SK-N-MC (cell line): ENCODE measurements around the gene CPTP.

Experiments used
- EZH2 ChIP-seq: fragments of 200-600 bp; sonication (generic); IDR thresholded peaks from one replicate; pipeline ENCODE4 v1.6.1; 2017; ENCODE audit warnings: antibody characterized with exemption
- POLR2AphosphoS5 ChIP-seq: IDR thresholded peaks from 2 replicates; pipeline ENCODE4 v1.6.1; 2012; ENCODE audit warnings: mild to moderate bottlenecking, low read depth, low read length, borderline replicate concordance

DNA sequence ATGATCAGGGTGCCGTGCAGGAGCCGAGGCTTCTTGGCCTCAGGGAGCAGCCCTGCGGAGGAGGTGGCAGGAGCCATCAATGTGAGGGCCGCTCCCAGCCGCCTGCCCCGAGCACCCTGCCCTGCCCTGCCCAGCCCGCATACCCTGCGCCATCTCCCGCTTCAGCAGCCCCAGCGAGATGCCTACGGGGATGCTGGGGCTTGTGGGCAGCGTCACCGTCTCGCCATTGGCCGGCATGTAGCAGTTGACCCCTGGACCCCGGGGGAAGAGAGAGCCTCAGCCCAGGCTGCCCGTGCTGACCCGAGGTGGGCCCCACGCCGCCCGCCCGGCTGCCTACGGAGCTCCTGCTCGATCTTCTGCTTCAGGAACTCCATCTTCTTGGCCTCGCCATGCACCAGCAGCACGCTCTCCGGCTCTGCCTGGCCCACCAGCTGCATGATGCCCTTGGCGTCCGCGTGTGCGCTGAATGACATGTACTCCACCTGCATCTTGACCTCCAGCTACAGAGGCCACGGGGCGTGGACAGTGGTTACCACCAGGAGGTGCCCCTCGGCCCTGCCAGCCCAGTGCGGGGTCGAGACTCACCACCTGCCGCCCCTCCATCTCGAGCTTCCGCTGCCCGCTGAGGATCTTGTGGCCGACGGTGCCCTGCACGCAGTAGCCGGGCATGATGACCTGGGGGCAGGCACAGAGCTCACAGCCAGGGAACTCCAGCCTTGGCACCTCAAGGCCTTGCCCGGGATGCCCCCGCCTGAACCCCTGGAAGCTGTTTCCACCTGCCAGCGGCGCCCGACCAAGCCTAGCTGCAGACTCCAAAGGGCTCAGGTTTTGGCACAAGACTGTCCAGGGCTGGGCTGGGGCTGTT lies 11.9 kb upstream of the CPTP start:
- TF ChIP-seq EZH2: no peak
- TF ChIP-seq POLR2AphosphoS5: peak; percentile 3; the same call in 1 of the 2 replicates
